Duodenal mucosa (tissue), 2 donors: Measurements from ENCODE around the gene CCDC91.

Experiments used
- H3K27ac ChIP-seq: one replicate; pipeline ENCODE4 v1.7.0; 2013; ENCODE audit warnings: low read depth, low read length
- H3K27me3 ChIP-seq, 2 donors: one replicate each; pipeline ENCODE4 v1.7.0; 2013; ENCODE audit warnings: low read length in 2 of 2, control low read depth in 1 of 2; ENCODE audit not compliant: insufficient read depth in 2 of 2, control insufficient read depth in 1 of 2
- H3K36me3 ChIP-seq, 2 donors: one replicate each; pipeline ENCODE4 v1.7.0; 2013; ENCODE audit warnings: low read length in 2 of 2, control low read depth in 1 of 2; ENCODE audit not compliant: insufficient read depth in 2 of 2, control insufficient read depth in 1 of 2
- H3K4me1 ChIP-seq, 2 donors: one replicate each; pipeline ENCODE4 v1.7.0; 2013; ENCODE audit warnings: low read length in 2 of 2, control low read depth in 1 of 2; ENCODE audit not compliant: insufficient read depth in 2 of 2, control insufficient read depth in 1 of 2
- H3K4me3 ChIP-seq, 2 donors: one replicate each; pipeline ENCODE4 v1.7.0; 2013; ENCODE audit warnings: low read length in 2 of 2, low read depth in 1 of 2
- H3K9ac ChIP-seq, 2 donors: one replicate each; pipeline ENCODE4 v1.7.0; 2013; ENCODE audit warnings: low read length in 2 of 2, low read depth in 1 of 2
- H3K9me3 ChIP-seq, 2 donors: one replicate each; pipeline ENCODE4 v1.7.0; 2013; ENCODE audit warnings: low read length in 2 of 2, control low read depth in 1 of 2; ENCODE audit not compliant: control insufficient read depth in 1 of 2

Gene CCDC91

GRCh38 chr12:28162697-28163096, 27.6 kb upstream of the CCDC91 start:
- H3K9me3 ChIP-seq: no peaks in the 10 kb centered on the region
- H3K4me1 ChIP-seq: no peaks in the 10 kb centered on the region
- no peak overlapping the region for H3K4me3 ChIP-seq
- H3K9ac ChIP-seq: no peak overlapping the region
- no peaks in the 10 kb centered on the region for H3K27me3 ChIP-seq
- no peaks in the 10 kb centered on the region for H3K36me3 ChIP-seq
- H3K27ac ChIP-seq: no peak overlapping the region

GRCh38 chr12:28164644-28165275, 25.5 kb upstream of the CCDC91 start:
- Histone ChIP-seq H3K36me3 (no peaks in the 10 kb centered on the region), H3K9ac (no peak overlapping the region), H3K27ac (no peak overlapping the region), H3K4me3 (peak overlapping the region; percentile 36 to 47), H3K27me3 (no peaks in the 10 kb centered on the region), H3K4me1 (no peaks in the 10 kb centered on the region), H3K9me3 (no peaks in the 10 kb centered on the region)

GRCh38 chr12:28167981-28168485, 22.2 kb upstream of the CCDC91 start:
- H3K9me3 ChIP-seq: no peaks in the 10 kb centered on the region
- no peak overlapping the region for H3K9ac ChIP-seq
- H3K27ac ChIP-seq: no peak overlapping the region
- H3K4me3 ChIP-seq: no peak overlapping the region
- H3K4me1 ChIP-seq: no peaks in the 10 kb centered on the region
- H3K36me3 ChIP-seq: no peaks in the 10 kb centered on the region
- no peaks in the 10 kb centered on the region for H3K27me3 ChIP-seq

GRCh38 chr12:28171356-28172060, 18.7 kb upstream of the CCDC91 start:
- no peaks in the 10 kb centered on the region for H3K36me3 ChIP-seq
- H3K27ac ChIP-seq: no peak overlapping the region
- H3K4me3 ChIP-seq: no peak overlapping the region
- H3K27me3 ChIP-seq: no peaks in the 10 kb centered on the region
- H3K9me3 ChIP-seq: no peaks in the 10 kb centered on the region
- no peak overlapping the region for H3K9ac ChIP-seq
- no peaks in the 10 kb centered on the region for H3K4me1 ChIP-seq

- no peak overlapping the region for H3K27ac ChIP-seq
- H3K36me3 ChIP-seq: no peaks in the 10 kb centered on the region
- H3K9ac ChIP-seq: no peak overlapping the region
- no peaks in the 10 kb centered on the region for H3K9me3 ChIP-seq
- no peaks in the 10 kb centered on the region for H3K27me3 ChIP-seq
- H3K4me1 ChIP-seq: no peaks in the 10 kb centered on the region
- no peak overlapping the region for H3K4me3 ChIP-seq
Measured at GRCh38 chr12:28172434-28173030, 17.7 kb upstream of the CCDC91 start.

- Histone ChIP-seq H3K27me3 (no peaks in the 10 kb centered on the region), H3K9ac (no peak overlapping the region), H3K36me3 (no peaks in the 10 kb centered on the region), H3K27ac (no peak overlapping the region), H3K4me1 (no peaks in the 10 kb centered on the region), H3K4me3 (no peak overlapping the region), H3K9me3 (no peaks in the 10 kb centered on the region)
Measured at GRCh38 chr12:28173440-28173839, 16.8 kb upstream of the CCDC91 start.

- no peak overlapping the region for H3K4me3 ChIP-seq
- H3K27ac ChIP-seq: no peak overlapping the region
- no peaks in the 10 kb centered on the region for H3K27me3 ChIP-seq
- no peaks in the 10 kb centered on the region for H3K4me1 ChIP-seq
- H3K36me3 ChIP-seq: no peaks in the 10 kb centered on the region
- no peak overlapping the region for H3K9ac ChIP-seq
- H3K9me3 ChIP-seq: no peaks in the 10 kb centered on the region
Measured at GRCh38 chr12:28175098-28175589, 15.1 kb upstream of the CCDC91 start.

- H3K36me3 ChIP-seq: no peaks in the 10 kb centered on the region
- no peaks in the 10 kb centered on the region for H3K9me3 ChIP-seq
- H3K4me3 ChIP-seq: no peak overlapping the region
- H3K27ac ChIP-seq: no peak overlapping the region
- H3K9ac ChIP-seq: no peak overlapping the region
- no peaks in the 10 kb centered on the region for H3K27me3 ChIP-seq
- H3K4me1 ChIP-seq: no peaks in the 10 kb centered on the region
Measured at GRCh38 chr12:28176295-28176694, 14.0 kb upstream of the CCDC91 start.

GRCh38 chr12:28177461-28177860, 12.8 kb upstream of the CCDC91 start:
- Histone ChIP-seq H3K4me3 (no peak overlapping the region), H3K27ac (no peak overlapping the region), H3K4me1 (no peaks in the 10 kb centered on the region), H3K9me3 (no peaks in the 10 kb centered on the region), H3K27me3 (no peaks in the 10 kb centered on the region), H3K9ac (no peak overlapping the region), H3K36me3 (no peaks in the 10 kb centered on the region)

GRCh38 chr12:28177905-28178304, 12.4 kb upstream of the CCDC91 start:
- Histone ChIP-seq H3K4me1 (no peaks in the 10 kb centered on the region), H3K9me3 (no peaks in the 10 kb centered on the region), H3K4me3 (no peak overlapping the region), H3K9ac (no peak overlapping the region), H3K36me3 (no peaks in the 10 kb centered on the region), H3K27me3 (no peaks in the 10 kb centered on the region), H3K27ac (no peak overlapping the region)
